Astrocyte (in vitro differentiated cells and primary cell): Measurements from ENCODE around the gene IGLON5. TPM values are rescaled to one million over a fixed set of nuclear protein-coding genes. Genes with fewer than 3 reads are reported as not detected.

Experiments used
- DNase-seq: peaks from one replicate; pipeline ENCODE4 v3.0.0-alpha.2; 2010; ENCODE audit warnings: low read depth
- FAIRE-seq: peaks from 2 replicates; lab custom pipeline; 2011; peaks lifted over from hg19 to GRCh38; lab: Jason Lieb, UNC
- H2AFZ ChIP-seq: 2 replicates; pipeline ENCODE4 v1.6.0; 2012; ENCODE audit warnings: low read depth, low read length, inconsistent platforms
- H3K27ac ChIP-seq: 2 replicates; pipeline ENCODE4 v1.5.1; 2011; ENCODE audit warnings: low read depth, low read length, inconsistent platforms
- H3K27me3 ChIP-seq: 2 replicates; pipeline ENCODE4 v1.6.0; 2011; ENCODE audit warnings: low read length, inconsistent platforms; ENCODE audit not compliant: insufficient read depth
- H3K36me3 ChIP-seq: 2 replicates; pipeline ENCODE4 v1.5.1; 2011; ENCODE audit warnings: low read length, inconsistent platforms; ENCODE audit not compliant: insufficient read depth
- H3K4me1 ChIP-seq: 2 replicates; pipeline ENCODE4 v1.5.1; 2011; ENCODE audit warnings: low read length, inconsistent platforms; ENCODE audit not compliant: insufficient read depth
- H3K4me2 ChIP-seq: 2 replicates; pipeline ENCODE4 v1.6.0; 2012; ENCODE audit warnings: low read length, inconsistent platforms
- H3K4me3 ChIP-seq: 2 replicates; pipeline ENCODE4 v1.5.1; 2011; ENCODE audit warnings: low read depth, mild to moderate bottlenecking, low read length, inconsistent platforms; ENCODE audit not compliant: insufficient read depth
- H3K79me2 ChIP-seq: 2 replicates; pipeline ENCODE4 v1.6.0; 2012; ENCODE audit warnings: mild to moderate bottlenecking, low read length, inconsistent platforms; ENCODE audit not compliant: insufficient read depth
- H3K9ac ChIP-seq: 2 replicates; pipeline ENCODE4 v1.6.0; 2012; ENCODE audit warnings: mild to moderate bottlenecking, low read length, inconsistent platforms
- H3K9me3 ChIP-seq: 2 replicates; pipeline ENCODE4 v1.5.1; 2012; ENCODE audit warnings: low read depth, mild to moderate bottlenecking, low read length, inconsistent platforms; ENCODE audit not compliant: insufficient read depth
- H4K20me1 ChIP-seq: 2 replicates; pipeline ENCODE4 v1.6.0; 2012; ENCODE audit warnings: low read length, inconsistent platforms; ENCODE audit not compliant: insufficient read depth
- H3K27ac Mint-ChIP-seq: one replicate; pipeline ENCODE4 v1.8.0; 2021; ENCODE audit warnings: mild to moderate bottlenecking, mixed read lengths; ENCODE audit not compliant: unreplicated experiment
- H3K27me3 Mint-ChIP-seq: one replicate; pipeline ENCODE4 v1.8.0; 2021; ENCODE audit warnings: low read depth, mixed read lengths; ENCODE audit not compliant: unreplicated experiment
- H3K36me3 Mint-ChIP-seq: one replicate; pipeline ENCODE4 v1.8.0; 2021; ENCODE audit warnings: low read depth, mixed read lengths; ENCODE audit not compliant: unreplicated experiment
- H3K4me1 Mint-ChIP-seq: one replicate; pipeline ENCODE4 v1.8.0; 2021; ENCODE audit warnings: low read depth, mixed read lengths; ENCODE audit not compliant: unreplicated experiment
- H3K4me3 Mint-ChIP-seq: one replicate; pipeline ENCODE4 v1.8.0; 2021; ENCODE audit warnings: mild to moderate bottlenecking, moderate library complexity, mixed read lengths; ENCODE audit not compliant: unreplicated experiment
- H3K9me3 Mint-ChIP-seq: one replicate; pipeline ENCODE4 v1.8.0; 2021; ENCODE audit warnings: mild to moderate bottlenecking, mixed read lengths; ENCODE audit not compliant: unreplicated experiment
- CTCF ChIP-seq: IDR thresholded peaks from 2 replicates; pipeline ENCODE4 v1.5.1; 2011; ENCODE audit warnings: low read depth, mild to moderate bottlenecking, inconsistent platforms, low read length, moderate library complexity; ENCODE audit not compliant: insufficient read depth
- EZH2 ChIP-seq: IDR thresholded peaks from 2 replicates; pipeline ENCODE4 v1.6.1; 2012; ENCODE audit warnings: mild to moderate bottlenecking, low read length, inconsistent platforms; ENCODE audit not compliant: insufficient read depth
- total RNA-seq: library from RNA; stranded (reverse); gene quantifications from 2 replicates; pipeline ENCODE4 v1.2.1, GENCODE V29; 2021

Gene IGLON5
- total RNA-seq, 1 donor from 2014 or later, result 5.4 TPM

DNA sequence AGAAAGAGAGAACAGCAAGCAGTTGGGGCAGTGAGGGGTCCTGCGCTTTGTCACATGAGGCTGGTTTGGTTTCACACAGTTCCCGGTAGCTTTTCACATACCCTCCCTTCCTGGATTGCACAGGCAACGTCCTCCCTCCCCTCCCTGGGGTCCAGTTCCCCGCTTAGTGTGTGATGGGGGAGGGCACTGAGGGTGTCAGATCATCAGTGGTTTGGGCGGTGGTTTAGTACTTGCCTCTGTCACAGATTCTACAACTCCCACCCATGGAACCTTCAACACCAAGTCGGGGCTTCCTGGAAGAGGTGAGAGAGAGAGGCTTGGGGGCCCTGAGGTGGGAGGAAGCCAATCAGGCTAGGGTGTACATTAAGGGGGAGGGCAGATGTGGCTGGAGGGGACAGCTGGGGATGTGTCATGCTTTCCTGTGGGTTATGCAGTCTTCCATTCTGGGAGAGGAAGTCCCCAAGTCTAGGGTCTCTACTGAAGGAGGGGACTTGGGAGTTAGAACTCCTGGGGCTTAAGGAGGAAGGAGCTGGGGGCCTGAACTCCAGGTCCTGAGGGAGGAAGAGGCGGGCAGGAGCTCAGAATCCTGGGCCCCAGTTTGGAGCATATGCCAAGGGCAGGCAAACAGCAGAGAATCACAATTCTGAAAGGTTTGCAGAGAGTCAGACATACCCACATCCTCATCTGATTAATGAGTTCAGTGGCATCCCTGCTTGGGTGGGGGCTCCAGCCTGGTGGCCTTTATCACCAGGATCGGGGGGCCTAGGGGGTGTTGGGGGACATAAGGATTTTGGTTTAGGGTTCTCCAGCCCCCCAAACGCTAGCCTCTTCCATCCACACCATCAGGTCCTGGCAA lies 61.4 kb downstream of the IGLON5 start, which contains the start of gene NKG7:
Gene NKG7 (minus strand): TSS at position 6 of the 856 bp plus-strand sequence. CDS start 119 bp downstream, outside the sequence.
- H3K79me2 ChIP-seq, result no peaks in the 10 kb centered on the region
- Mint-ChIP-seq H3K27ac (no peak within 1 kb of the TSS), H3K4me3 (no peak within 1 kb of the TSS), H3K9me3 (peaks cover 2% of the 10 kb centered on the region), H3K27me3 (peaks cover 1% of the 10 kb centered on the region), H3K36me3 (peaks cover 2% of the 10 kb centered on the region), H3K4me1 (peaks cover 5% of the 10 kb centered on the region)
- H3K4me1 ChIP-seq, result peaks cover 3% of the 10 kb centered on the region
- DNase-seq, result no peak
- no peaks in the 10 kb centered on the region for H3K27me3 ChIP-seq
- no peak within 1 kb of the TSS for H3K4me3 ChIP-seq
- FAIRE-seq, result no peak
- no peaks in the 10 kb centered on the region for H4K20me1 ChIP-seq
- no peak within 1 kb of the TSS for H3K27ac ChIP-seq
- H3K4me2 ChIP-seq, result no peak within 1 kb of the TSS
- no peak within 1 kb of the TSS for H3K9ac ChIP-seq
- H3K36me3 ChIP-seq, result no peaks in the 10 kb centered on the region
- H3K9me3 ChIP-seq, result no peaks in the 10 kb centered on the region
- TF ChIP-seq CTCF, result no peak
- TF ChIP-seq EZH2, result no peak
- H2AFZ ChIP-seq, result no peak within 1 kb of the TSS

GRCh38 chr19:51375504-51376221 lies 64.2 kb downstream of the IGLON5 start:
- Mint-ChIP-seq H3K4me1 (peaks cover 5% of the 10 kb centered on the region), H3K36me3 (no peaks in the 10 kb centered on the region), H3K9me3 (no peaks in the 10 kb centered on the region), H3K27ac (no peak overlapping the region), H3K27me3 (peaks cover 5% of the 10 kb centered on the region), H3K4me3 (peak overlapping the region; percentile 60)
- Histone ChIP-seq H3K36me3 (no peaks in the 10 kb centered on the region), H3K4me3 (no peak overlapping the region), H3K9ac (no peak overlapping the region), H2AFZ (no peak overlapping the region), H3K9me3 (no peaks in the 10 kb centered on the region), H3K27me3 (no peaks in the 10 kb centered on the region), H3K79me2 (no peaks in the 10 kb centered on the region), H4K20me1 (no peaks in the 10 kb centered on the region), H3K4me1 (no peaks in the 10 kb centered on the region), H3K27ac (no peak overlapping the region), H3K4me2 (no peak overlapping the region)
- TF ChIP-seq EZH2 (no peak), CTCF (no peak)
- FAIRE-seq, result no peak
- DNase-seq, result no peak
